Measurements from ENCODE around the gene MCHR1. TPM values are rescaled to one million over a fixed set of nuclear protein-coding genes. Genes with fewer than 3 reads are reported as not detected.

Gene MCHR1
- total RNA-seq, 1 donor from 2014 or later, result not detected

DNA sequence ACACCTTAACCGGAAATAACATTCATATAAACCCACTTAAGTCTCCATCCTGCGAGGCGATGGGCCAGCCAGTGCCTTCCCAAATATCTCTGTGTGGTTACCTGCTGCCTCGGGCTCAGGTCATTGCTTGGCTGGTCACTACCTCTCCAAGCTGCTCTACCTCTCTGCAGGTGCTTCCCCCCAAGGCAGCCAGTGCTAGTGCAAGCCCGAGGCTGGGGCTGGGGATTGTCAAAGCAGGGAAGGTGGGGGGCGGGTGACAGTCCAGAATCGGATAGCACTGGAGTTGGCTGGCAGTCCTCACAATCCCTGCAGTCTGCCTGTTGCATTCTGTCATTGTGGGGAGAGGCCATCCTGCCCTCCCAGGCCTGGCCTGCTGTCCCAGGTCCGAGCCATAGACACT is 11.1 kb downstream of the MCHR1 start:
- DNase-seq (ENCODE audit: low read depth) (no peak), FAIRE-seq (no peak)
- no peak overlapping the region for H3K4me3 ChIP-seq (ENCODE audit: low read depth, low read length)
- no peak for TF ChIP-seq CTCF (IDR thresholded peaks at IDR 0.05; ENCODE audit: insufficient read depth, low read length, severe bottlenecking)
- H3K27me3 ChIP-seq (ENCODE audit: control insufficient read depth, insufficient read depth, low read length), result no peaks in the 10 kb centered on the region
- H3K36me3 ChIP-seq (ENCODE audit: control insufficient read depth, insufficient read depth, low read length), result no peaks in the 10 kb centered on the region

- TF ChIP-seq CTCF (IDR thresholded peaks at IDR 0.05; ENCODE audit: insufficient read depth, low read length, severe bottlenecking), result no peak
- Histone ChIP-seq H3K4me3 (ENCODE audit: low read depth, low read length) (no peak overlapping the region), H3K36me3 (ENCODE audit: control insufficient read depth, insufficient read depth, low read length) (no peaks in the 10 kb centered on the region), H3K27me3 (ENCODE audit: control insufficient read depth, insufficient read depth, low read length) (no peaks in the 10 kb centered on the region)
- peak; percentile 23 for FAIRE-seq
- DNase-seq (ENCODE audit: low read depth), result no peak
Measured at GRCh38 chr22:40691532-40691931, 12.2 kb downstream of the MCHR1 start.

- H3K27me3 ChIP-seq (ENCODE audit: control insufficient read depth, insufficient read depth, low read length), result no peaks in the 10 kb centered on the region
- no peak overlapping the region for H3K4me3 ChIP-seq (ENCODE audit: low read depth, low read length)
- DNase-seq (ENCODE audit: low read depth) (no peak), FAIRE-seq (no peak)
- no peaks in the 10 kb centered on the region for H3K36me3 ChIP-seq (ENCODE audit: control insufficient read depth, insufficient read depth, low read length)
- no peak for TF ChIP-seq CTCF (IDR thresholded peaks at IDR 0.05; ENCODE audit: insufficient read depth, low read length, severe bottlenecking)
Measured at GRCh38 chr22:40694411-40694810, 15.1 kb downstream of the MCHR1 start.

DNA sequence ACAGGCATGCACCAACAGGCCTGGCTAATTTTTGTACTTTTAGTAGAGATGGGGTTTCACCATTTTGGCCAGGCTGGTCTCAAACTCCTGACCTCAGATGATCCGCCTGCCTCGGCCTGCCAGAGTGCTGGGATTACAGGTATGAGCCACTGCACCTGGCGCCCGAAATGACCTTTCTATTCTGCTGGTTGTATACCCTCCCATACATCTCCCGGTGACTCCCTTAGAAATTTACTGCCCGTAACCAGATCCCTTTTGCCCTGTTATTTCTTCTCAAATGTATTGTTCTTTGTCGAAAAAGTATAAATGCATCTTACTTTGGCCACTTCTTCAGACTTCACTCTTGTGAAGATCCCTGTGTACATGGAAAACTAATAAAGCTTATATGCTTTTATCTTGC is 22.0 kb downstream of the MCHR1 start:
- FAIRE-seq (no peak), DNase-seq (ENCODE audit: low read depth) (no peak)
- Histone ChIP-seq H3K4me3 (ENCODE audit: low read depth, low read length) (no peak overlapping the region), H3K36me3 (ENCODE audit: control insufficient read depth, insufficient read depth, low read length) (no peaks in the 10 kb centered on the region), H3K27me3 (ENCODE audit: control insufficient read depth, insufficient read depth, low read length) (peaks cover 5% of the 10 kb centered on the region)
- no peak for TF ChIP-seq CTCF (IDR thresholded peaks at IDR 0.05; ENCODE audit: insufficient read depth, low read length, severe bottlenecking)

- H3K36me3 ChIP-seq (ENCODE audit: control insufficient read depth, insufficient read depth, low read length), result no peaks in the 10 kb centered on the region
- H3K27me3 ChIP-seq (ENCODE audit: control insufficient read depth, insufficient read depth, low read length), result peaks cover 5% of the 10 kb centered on the region
- no peak for TF ChIP-seq CTCF (IDR thresholded peaks at IDR 0.05; ENCODE audit: insufficient read depth, low read length, severe bottlenecking)
- no peak overlapping the region for H3K4me3 ChIP-seq (ENCODE audit: low read depth, low read length)
- FAIRE-seq (peak; percentile 82), DNase-seq (ENCODE audit: low read depth) (no peak)
Measured at GRCh38 chr22:40703174-40703573, 23.9 kb downstream of the MCHR1 start.

DNA sequence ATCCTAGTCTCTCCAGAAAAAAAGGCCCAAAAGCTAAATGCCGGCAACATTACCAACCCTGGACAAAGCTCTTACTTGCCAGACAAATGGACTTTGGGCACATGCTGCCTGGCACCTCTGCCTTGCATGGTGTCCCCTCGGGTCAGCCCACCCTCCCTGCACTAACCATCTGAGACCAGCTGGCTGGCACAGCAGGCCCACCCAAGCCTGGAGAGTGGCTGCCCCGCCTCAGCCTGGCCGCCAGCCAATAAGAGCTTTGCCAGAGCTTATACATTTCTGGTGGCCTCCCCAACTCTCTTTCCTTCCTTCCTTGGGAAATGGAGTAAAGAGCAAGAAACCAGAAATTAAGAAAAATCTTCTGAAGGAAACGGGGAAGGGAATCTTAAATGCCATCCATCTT is 24.5 kb downstream of the MCHR1 start:
- no peak for TF ChIP-seq CTCF (IDR thresholded peaks at IDR 0.05; ENCODE audit: insufficient read depth, low read length, severe bottlenecking)
- Histone ChIP-seq H3K27me3 (ENCODE audit: control insufficient read depth, insufficient read depth, low read length) (peaks cover 5% of the 10 kb centered on the region), H3K4me3 (ENCODE audit: low read depth, low read length) (no peak overlapping the region), H3K36me3 (ENCODE audit: control insufficient read depth, insufficient read depth, low read length) (no peaks in the 10 kb centered on the region)
- FAIRE-seq (no peak), DNase-seq (ENCODE audit: low read depth) (no peak)
